Fibroblast of skin of right quadriceps (primary cell): Measurements from ENCODE around the gene RNPS1.
"Not testable (repeated sequence)": the region's sequence is repeated elsewhere in the genome, so short reads cannot be mapped to it uniquely, and the experiment has no call there.

Experiments used
- DNase-seq: peaks from one replicate; pipeline ENCODE4 v3.0.0-alpha.2; 2013

Gene RNPS1

DNA sequence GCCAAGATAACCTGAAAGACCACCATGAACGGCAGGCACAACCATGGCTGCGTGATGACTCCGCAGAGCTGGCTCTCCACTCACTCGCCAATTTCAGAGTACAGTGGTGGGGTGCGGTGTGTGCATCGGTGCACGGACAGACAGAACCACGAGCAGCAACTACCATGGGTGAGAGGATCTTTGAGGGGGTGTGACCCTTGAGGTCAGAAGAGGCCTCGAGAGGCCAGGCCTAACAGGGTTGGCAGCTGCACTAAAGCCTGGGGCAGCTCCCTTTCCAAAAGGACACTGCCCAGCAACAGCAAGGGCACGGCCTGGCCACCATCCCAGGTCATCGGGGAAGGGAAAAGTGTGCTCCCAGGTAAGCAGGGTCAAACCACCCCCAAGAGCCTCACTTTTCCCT lies 14.6 kb downstream of the RNPS1 start:
- DNase-seq: no peak

DNA sequence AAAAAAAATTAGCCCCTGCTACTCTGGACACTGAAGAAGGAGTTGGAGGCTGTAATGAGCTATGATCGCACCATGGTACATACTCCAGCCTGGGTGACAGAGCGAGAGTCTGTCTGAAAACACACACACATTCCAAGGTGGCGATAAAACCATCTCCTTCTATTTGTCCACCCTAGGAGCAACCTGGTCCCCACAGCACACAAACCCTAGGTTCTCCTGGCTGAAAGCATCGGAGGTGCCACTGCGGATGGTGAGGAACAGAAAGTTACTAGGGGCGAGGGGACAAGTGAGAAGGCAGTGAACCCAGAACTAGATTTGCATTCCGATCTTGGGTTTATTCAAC lies 15.1 kb downstream of the RNPS1 start:
- no peak for DNase-seq

DNA sequence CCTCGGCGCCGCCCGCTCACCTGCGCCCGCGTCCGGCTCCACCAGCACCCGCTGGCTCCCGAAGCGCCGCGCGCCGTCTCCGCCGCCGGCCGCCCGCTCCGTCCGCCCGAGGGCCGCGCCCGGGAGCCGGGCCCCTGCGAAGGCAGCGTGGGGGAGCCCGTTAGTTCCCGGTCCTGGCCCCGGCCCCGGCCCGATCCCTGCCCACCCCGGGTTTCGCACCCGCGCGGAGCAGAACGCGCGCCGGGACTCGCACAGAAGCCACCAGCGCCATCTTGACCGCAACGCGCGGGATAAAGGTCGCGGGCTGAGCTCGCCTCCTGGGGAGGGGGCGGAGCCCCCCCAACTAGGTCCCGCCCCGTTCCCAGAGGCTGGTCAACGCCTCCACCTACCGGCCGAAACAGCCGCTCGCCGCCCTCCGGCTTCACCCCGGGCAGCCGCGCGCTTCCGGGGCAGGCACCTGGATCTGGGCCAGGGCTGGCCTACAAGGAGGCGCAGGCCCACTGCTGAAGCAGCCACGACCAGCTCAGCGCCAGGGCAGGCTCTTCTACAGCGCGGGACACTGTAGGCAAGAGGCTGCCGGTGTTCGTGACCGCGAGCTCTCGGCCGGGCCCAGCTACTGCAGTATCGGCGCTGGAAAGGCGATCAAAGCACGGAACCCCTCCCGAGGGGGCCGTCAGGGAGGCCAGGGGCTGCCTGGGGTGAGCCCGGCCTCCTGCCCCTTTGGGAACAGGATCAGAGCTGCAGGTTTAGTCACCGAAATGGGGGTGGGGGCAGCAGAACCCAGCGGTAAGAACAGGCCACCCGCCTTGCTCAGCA lies 16.4 kb downstream of the RNPS1 start, which contains the start of gene ECI1:
ECI1 (minus strand) TSS at position 292 of the 816 bp plus-strand sequence; CDS start at position 271, 21 bp downstream.
- DNase-seq: peak; percentile 88

- peak; percentile 22 for DNase-seq
These were observed 17.2 kb downstream of the RNPS1 start for GRCh38 chr16:2250652-2251295.

DNA sequence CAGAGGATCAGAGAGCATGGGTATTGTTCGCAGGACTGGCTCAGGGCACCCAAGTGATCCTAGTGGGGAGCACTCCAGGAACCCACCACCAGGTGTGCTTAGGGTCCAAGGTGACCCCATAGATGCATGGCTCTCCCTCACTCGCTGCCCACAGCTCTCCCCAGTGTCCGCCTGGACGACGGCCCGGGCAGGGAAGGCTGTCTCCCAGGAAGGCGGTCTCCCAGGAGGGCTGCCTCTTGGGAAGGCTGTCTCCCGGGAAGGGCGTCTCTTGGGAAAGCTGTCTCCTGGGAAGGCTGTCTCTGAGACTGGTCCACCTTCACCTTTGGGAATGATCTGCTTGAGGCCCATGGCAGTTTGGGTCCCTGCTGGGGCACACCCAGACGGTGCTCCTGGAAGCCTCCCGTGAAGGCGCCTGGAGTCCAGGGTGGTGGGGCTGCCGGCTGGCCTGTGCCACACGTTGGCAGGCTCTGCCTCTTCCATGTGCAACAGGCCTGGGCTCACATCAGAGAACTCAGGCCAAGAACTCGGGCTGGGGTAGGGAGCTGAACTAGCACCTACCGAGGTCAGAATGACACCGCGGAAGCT lies 21.5 kb downstream of the RNPS1 start:
- no peak for DNase-seq

DNA sequence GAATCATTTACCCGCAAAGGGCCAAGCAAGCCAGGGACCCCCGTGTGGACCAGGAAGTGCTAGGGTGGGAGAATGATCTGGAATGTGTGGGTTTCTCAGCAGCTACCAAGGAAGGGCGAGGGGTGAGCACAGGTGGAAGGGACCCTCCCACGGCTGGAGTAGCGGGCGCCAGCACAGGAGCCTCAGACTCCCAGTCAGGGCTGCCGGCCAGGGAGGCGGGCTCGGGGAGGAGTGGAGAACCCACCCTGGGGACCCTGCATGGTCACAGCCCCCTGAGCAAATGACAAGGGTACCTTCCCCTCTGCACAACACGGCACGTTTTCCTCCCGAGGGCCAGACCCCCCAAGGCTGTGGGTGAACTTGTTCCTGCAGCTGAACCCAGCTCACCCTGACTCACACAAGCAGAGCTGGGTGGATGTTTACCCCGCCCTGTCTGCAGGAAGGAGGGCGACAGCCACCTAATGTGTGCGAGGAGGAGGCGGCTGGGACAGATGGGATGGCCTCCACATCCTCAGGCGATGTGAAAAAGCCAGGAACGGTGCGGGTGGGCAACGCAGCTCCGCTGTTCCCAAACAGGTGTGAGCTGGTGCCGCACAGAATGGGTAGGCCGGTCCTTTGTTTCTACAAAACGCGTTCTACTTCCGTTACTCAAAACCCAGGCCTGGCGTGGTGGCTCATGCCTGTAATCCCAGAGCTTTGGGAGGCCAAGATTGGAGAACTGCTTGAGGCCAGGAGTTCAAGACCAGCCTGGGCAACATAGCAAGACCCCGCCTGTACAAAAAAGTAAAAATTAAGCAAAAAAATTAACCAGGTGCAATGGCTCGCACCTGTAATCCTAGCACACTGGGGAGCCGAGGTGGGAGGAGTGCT lies 22.8 kb downstream of the RNPS1 start:
- DNase-seq: no peak

DNA sequence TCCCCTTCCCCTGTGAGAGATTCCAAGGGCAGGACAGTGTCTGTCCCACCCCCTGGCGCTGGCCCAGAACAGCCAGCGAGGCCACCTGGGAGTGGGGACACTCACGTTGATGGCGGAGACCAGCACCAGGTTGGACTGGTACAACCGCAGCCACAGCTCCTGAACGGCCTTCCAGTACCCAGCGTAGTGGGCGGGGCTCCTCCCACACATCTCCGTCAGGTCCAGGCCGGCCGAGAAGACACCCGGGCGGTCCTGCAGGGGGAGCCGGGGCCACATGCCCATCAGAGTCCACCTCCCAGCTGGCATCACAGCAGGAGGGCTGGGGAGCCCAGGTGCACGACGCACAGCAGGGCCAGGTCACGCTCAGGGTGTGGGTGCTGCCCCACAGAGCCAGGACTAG lies 23.6 kb downstream of the RNPS1 start:
- DNase-seq: no peak

GRCh38 chr16:2243781-2244180 lies 24.1 kb downstream of the RNPS1 start:
- DNase-seq: no peak

DNA sequence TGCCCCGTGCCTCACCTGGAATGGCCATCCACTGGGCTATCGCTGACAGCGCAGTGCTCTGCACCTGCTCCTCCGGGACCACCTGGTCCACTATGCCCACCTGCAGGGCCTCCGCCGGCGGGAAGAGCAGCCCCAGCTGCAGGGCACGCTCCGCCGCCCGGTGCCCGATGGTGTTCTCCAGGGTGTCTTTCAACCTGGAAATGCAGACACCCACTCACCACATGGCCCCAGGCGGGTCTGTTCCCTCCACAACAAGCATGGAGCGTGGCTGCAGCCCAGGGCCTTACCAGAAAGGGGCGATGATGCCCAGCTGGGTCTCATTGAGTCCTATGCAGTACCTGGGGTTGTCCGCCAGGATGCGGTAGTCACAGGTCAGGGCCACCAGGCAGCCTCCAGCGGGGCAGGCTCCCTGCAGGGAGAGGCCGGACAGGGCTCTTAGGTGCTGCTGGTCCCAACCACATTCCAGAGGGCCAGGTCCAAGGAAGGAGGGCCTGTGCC lies 24.8 kb downstream of the RNPS1 start:
- no peak for DNase-seq

DNA sequence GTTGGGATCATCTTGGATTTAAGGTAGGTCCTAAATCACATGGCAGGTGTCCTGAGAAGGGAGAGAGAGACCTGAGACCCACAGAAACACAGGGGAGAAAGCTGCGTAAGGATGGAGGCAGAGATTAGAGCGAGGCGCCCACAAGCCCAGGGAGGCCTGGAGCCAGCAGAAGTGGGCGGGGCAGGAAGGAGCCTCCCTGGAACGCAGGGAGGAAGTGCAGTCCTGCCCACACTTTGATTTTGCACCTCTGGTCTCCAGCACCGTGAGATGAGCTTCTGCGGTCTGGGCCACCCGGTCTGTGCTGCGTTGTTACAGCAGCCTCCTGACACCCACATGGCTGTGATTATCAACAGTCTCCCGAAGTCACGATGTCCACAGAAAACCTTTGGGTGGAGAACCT lies 25.3 kb downstream of the RNPS1 start:
- DNase-seq: no peak

DNA sequence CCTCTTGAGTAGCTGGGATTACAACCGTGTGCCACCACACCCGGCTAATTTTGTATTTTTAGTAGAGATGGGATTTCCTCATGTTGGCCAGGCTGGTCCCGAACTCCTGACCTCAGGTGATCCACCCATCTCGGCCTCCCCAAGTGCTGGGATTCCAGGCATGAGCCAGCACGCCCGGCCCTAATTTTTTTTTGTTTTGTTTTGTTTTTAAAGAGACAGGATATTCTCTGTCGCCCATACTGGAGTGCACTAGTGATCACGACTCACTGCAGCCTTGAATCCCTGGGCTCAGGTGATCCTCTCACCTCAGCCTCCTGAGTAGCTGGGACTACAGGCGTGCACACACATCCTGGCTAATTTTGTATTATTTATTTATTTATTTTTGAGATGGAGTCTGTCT lies 27.6 kb downstream of the RNPS1 start:
- not testable (repeated sequence) for DNase-seq

DNA sequence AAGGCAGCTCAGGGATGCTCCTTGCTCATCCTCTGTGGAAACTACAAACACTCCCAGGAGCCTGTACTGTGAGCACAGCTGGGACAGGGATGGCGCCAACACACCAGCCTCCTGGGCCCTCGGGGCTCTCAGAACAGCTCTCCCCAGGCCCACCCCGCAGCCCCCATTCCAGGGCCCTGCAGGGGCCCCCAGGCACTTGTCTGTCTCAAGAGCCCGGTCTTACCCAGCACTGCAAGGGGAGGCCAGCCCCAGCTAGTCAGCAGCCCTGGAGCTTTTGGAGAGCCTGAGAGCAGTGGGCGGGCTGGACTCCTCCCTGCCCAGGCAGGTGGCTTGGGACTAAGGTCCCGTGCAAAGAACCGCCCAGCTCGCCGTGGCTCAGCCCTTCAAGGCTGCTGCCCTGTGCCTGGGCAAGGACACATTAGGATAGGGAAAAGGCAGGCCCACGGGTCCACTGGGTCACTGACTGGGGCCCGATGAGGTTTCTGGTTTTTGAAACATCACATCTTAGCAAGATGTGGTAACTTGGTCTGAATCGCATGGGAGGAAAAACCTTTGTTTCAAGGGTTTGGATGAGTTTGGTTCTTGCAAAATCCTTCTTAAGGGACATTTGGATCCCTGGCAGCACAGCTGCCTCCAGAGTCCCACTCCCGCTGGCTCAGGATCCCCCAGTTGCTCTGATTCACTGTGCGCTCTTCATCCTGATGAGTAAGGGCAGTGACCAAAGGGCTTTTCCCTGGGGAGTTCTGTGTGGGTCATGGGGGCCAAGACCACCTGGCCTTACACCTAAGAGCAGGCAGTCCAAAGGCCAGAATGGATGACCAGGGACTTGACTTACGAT lies 28.9 kb downstream of the RNPS1 start:
- DNase-seq: no peak

GRCh38 chr16:2238150-2238837 lies 29.6 kb downstream of the RNPS1 start:
- DNase-seq: no peak

- DNase-seq: no peak
These were observed 30.3 kb downstream of the RNPS1 start for GRCh38 chr16:2237493-2238149.

- DNase-seq: no peak
These were observed 30.8 kb downstream of the RNPS1 start for GRCh38 chr16:2237102-2237482.

GRCh38 chr16:2236337-2237101 lies 31.4 kb downstream of the RNPS1 start, which contains the start of gene DNASE1L2:
DNASE1L2 (plus strand) TSS chr16:2236444; CDS start chr16:2236817, 373 bp downstream.
- no peak for DNase-seq

DNA sequence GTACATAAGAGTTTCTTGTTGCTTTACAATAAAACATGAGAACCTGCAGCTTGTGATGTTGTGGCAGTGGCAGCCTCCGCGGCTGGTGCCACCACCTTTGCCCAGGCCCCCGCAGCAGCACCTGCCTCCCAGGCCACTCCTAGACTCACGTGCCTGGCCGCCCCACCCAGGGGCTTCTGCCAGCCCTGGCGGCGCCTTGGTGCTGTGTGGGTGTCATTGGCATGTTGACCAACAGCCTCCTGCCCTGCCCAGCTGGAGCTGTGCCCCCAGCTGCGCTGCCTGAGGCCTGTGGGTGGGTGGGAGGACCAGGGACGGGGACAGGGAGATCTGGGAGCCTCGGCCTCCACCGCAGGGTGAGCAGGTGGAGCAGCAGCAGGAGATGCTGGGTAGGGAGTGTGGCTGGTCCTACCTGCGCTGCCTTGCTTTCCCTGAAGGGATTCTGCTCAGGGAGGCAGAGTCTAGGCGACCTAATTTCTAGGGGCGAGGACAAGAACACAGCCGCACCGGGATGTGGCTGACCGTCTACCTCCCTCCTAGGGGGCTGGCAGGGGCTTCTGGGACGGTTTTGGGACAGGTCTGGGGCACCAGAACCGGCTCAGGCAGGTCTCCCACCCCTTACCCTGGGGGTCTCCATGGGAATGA lies 32.1 kb downstream of the RNPS1 start:
- no peak for DNase-seq

GRCh38 chr16:2235234-2235651 lies 32.7 kb downstream of the RNPS1 start:
- DNase-seq: no peak

- DNase-seq: no peak
These were observed 33.1 kb downstream of the RNPS1 start for GRCh38 chr16:2234813-2235170.
